Thymus (tissue), 11 donors: Measurements from ENCODE around the gene TATDN2. TPM values are rescaled to one million over a fixed set of nuclear protein-coding genes. Genes with fewer than 3 reads are reported as not detected.

Source experiments
- DNase-seq, 9 donors: peaks; one replicate each; pipeline ENCODE4 v3.0.0-alpha.2; 2013; ENCODE audit warnings: low spot score in 9 of 9, low read depth in 6 of 9, missing footprints in 1 of 9
- H3K27ac ChIP-seq, 2 donors: one replicate each; pipeline ENCODE4 v1.5.1; 2013; ENCODE audit warnings: control low read depth in 1 of 2, low read depth in 1 of 2, low read length in 1 of 2, mild to moderate bottlenecking in 1 of 2, moderate library complexity in 1 of 2
- H3K27me3 ChIP-seq, 2 donors: one replicate each; pipeline ENCODE4 v1.5.1; 2013; ENCODE audit warnings: low read length in 1 of 2; ENCODE audit not compliant: control insufficient read depth in 2 of 2, insufficient read depth in 1 of 2
- H3K36me3 ChIP-seq, 2 donors: one replicate each; pipeline ENCODE4 v1.5.1; 2013; ENCODE audit warnings: low read length in 1 of 2, mild to moderate bottlenecking in 1 of 2, moderate library complexity in 1 of 2; ENCODE audit not compliant: control insufficient read depth in 2 of 2, insufficient read depth in 2 of 2
- H3K4me1 ChIP-seq, 2 donors: one replicate each; pipeline ENCODE4 v1.5.1; 2013; ENCODE audit warnings: low read length in 2 of 2; ENCODE audit not compliant: control insufficient read depth in 2 of 2, insufficient read depth in 2 of 2
- H3K4me3 ChIP-seq, 2 donors: one replicate each; pipeline ENCODE4 v1.5.1; 2013; ENCODE audit warnings: low read length in 2 of 2, control low read depth in 1 of 2, mild to moderate bottlenecking in 1 of 2
- H3K9me3 ChIP-seq, 2 donors: one replicate each; pipeline ENCODE4 v1.5.1; 2013; ENCODE audit warnings: low read length in 1 of 2, mild to moderate bottlenecking in 1 of 2; ENCODE audit not compliant: control insufficient read depth in 2 of 2, insufficient read depth in 1 of 2
- WGBS: extraction: QIAGEN DNeasy Blood & Tissue Kit; methylation state at CpG from one replicate; pipeline ENCODE4 v1.1.7; 2013; 5-methylcytosine and 5-hydroxymethylcytosine counted together
- polyA plus RNA-seq: library from polyadenylated mRNA; stranded (reverse); fragments of 200-250 nt; gene quantifications from one replicate; pipeline ENCODE4 v1.2.3, GENCODE V29; 2013
- total RNA-seq: library from RNA; stranded (reverse); fragments of 120-200 nt; gene quantifications from one replicate; pipeline ENCODE4 v1.2.4, GENCODE V29; 2013
- donor health status: healthy.

The TATDN2 gene
- total and polyA plus RNA-seq, 2 donors: 19.2 to 24.4 TPM

DNA sequence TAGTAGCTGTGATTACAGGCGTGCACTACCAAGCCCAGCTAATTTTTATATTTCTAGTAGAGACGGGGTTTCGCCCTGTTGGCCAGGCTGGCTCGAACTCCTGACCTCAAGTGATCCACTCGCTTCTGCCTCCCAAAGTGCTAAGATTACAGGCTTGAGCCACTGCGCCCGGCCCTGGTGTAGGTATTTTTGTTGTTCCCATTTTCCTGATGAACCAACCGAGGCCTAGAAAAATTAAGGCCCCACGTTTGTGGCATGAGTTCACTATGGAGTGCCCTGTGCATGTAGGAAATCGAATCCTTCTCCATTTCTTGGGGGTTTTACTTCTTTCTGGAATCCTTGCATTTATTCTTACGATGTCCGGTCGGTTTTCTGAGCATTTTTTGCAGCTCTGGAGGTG, 14.3 kb upstream of the TATDN2 start:
- Histone ChIP-seq H3K4me1 (peaks cover 4 to 9% of the 10 kb centered on the region in 2 donors), H3K27ac (no peak overlapping the region), H3K4me3 (no peak overlapping the region), H3K36me3 (peaks cover 5% of the 10 kb centered on the region in 2 donors), H3K27me3 (no peaks in the 10 kb centered on the region), H3K9me3 (peaks cover 0 to 4% of the 10 kb centered on the region in 2 donors)
- WGBS: 98% methylated on average over 13 of the region's 13 CpGs
- DNase-seq: no peak

DNA sequence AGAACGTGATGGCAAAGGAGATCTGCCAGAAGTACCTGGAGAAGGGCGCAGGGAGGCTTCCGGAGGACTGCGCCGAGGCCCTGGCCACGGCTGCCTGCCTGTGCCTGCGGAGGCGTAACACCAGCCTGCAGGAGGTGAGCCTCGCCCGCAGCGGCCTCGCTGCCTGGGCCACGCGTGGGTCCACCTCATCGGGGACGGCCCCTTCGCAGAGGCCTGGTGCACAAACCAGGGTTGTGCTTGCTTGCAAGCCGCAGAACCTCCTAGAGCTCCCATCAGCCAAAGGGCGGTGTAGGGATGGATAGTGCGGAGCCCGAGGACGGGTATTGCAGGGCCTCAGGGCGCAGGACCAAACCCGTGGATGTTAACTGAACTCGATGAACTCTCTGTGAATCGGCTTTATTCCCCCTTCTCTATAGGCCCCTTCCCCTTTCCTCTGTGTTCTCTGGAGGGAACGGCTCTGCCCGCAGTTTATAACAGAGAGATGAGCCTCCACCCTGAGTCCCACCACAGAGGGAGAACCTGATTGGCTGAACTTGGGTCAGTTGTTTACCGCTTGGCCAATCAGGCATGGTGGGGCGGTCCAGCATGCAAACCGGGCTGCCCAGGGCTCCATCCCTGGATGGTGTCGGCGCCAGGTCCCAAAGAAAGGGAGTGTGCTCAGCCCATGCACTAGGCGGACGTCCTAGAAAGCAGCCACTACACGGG, 13.6 kb upstream of the TATDN2 start:
- H3K4me1 ChIP-seq: peaks cover 4 to 9% of the 10 kb centered on the region in 2 donors
- 97% methylated on average over 36 of the region's 36 CpGs for WGBS
- DNase-seq: no peak
- no peak overlapping the region for H3K4me3 ChIP-seq
- peaks cover 5% of the 10 kb centered on the region in 2 donors for H3K36me3 ChIP-seq
- H3K27ac ChIP-seq: no peak overlapping the region
- no peaks in the 10 kb centered on the region for H3K27me3 ChIP-seq
- peaks cover 0 to 4% of the 10 kb centered on the region in 2 donors for H3K9me3 ChIP-seq

DNA sequence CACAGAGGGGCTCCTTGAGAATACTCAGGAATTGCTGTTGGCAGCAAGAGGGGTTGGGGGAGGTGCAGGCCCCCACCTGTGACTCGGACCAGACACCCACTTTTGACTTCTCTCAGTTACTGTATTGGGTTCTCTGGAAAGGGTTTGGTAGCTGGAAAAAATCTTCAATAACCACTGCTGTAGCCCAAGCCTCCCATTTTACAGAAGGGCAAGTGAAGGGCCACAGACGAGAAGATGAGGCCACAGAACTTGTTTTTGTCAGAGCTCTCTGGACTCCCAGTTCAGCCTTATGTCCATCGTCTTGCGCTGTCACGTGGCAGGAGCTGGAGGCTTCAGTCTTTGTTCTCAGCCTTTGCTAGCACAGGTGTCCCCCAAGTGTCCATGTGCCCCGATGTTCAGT, 12.7 kb upstream of the TATDN2 start:
- no peaks in the 10 kb centered on the region for H3K27me3 ChIP-seq
- H3K27ac ChIP-seq: no peak overlapping the region
- no peak for DNase-seq
- peaks cover 5% of the 10 kb centered on the region in 2 donors for H3K36me3 ChIP-seq
- 98% methylated on average over 6 of the region's 6 CpGs for WGBS
- no peak overlapping the region for H3K4me3 ChIP-seq
- H3K9me3 ChIP-seq: peaks cover 0 to 4% of the 10 kb centered on the region in 2 donors
- H3K4me1 ChIP-seq: peaks cover 4 to 10% of the 10 kb centered on the region in 2 donors

DNA sequence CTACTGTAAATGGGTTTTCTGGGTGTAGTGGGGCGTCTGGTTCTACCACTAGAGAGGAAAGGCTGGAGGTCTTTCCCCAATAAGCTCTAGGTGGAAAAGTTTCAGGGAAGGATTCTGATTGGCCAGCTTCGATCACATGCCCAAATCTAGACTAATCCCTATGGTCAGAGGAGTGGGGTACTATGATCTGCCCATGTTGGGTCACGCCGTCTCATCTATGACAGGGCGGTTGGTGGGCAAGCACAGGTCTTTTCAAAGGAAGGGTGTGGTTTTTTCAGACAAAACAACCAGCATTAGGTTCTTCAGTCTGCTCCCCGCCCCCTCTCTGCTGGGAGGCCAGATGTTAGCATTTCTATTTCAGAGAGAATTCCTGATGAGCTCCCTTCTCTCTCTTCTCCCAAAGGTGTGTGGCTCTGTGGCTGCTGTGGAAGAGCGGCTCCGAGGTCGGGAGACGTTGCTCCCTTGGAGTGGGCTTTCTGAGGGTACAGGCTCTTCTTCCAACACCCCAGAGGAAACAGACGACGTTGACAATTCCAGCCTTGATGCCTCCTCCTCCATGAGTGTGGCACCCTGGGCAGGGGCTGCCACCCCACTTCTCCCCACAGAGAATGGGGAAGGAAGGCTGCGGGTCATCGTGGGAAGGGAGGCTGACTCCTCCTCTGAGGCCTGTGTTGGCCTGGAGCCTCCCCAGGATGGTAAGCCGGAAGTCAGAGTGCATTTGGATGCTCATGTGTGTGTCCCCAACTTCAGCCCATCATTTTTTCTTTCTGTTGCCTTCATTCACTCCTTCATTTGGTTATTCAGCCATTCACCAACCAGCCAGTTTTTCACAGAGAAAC, 9.7 kb upstream of the TATDN2 start:
- Histone ChIP-seq H3K9me3 (peaks cover 0 to 4% of the 10 kb centered on the region in 2 donors), H3K27me3 (no peaks in the 10 kb centered on the region), H3K36me3 (peaks cover 5% of the 10 kb centered on the region in 2 donors), H3K4me1 (peaks cover 24 to 37% of the 10 kb centered on the region in 2 donors), H3K4me3 (no peak overlapping the region), H3K27ac (no peak overlapping the region)
- DNase-seq: no peak
- 88% methylated on average over 15 of the region's 15 CpGs for WGBS

DNA sequence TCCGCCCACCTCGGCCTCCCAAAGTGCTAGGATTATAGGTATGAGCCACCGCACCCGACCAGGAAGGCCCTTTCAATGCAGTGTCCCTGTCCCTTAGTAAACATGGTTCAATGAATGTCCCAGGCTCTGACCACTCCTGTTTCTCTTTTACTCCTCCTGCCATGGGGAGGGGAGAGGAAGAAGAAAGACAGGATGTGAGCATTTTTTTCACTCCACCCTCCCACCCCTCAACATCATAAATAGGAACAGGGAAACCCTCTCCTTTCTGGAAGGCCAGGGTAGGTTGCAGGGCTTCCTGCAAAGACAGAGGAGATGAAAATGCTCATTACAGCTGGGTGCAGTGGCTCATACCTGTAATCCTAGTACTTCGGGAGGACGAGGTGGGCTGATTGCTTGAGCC, 7.5 kb upstream of the TATDN2 start:
- Histone ChIP-seq H3K27me3 (no peaks in the 10 kb centered on the region), H3K4me3 (no peak overlapping the region), H3K27ac (peak overlapping the region in 1 of 2 donors; percentile 17), H3K9me3 (peaks cover 0 to 10% of the 10 kb centered on the region in 2 donors), H3K4me1 (peaks cover 30 to 44% of the 10 kb centered on the region in 2 donors), H3K36me3 (peaks cover 2 to 8% of the 10 kb centered on the region in 2 donors)
- no peak for DNase-seq
- 95% methylated on average over 6 of the region's 6 CpGs for WGBS

DNA sequence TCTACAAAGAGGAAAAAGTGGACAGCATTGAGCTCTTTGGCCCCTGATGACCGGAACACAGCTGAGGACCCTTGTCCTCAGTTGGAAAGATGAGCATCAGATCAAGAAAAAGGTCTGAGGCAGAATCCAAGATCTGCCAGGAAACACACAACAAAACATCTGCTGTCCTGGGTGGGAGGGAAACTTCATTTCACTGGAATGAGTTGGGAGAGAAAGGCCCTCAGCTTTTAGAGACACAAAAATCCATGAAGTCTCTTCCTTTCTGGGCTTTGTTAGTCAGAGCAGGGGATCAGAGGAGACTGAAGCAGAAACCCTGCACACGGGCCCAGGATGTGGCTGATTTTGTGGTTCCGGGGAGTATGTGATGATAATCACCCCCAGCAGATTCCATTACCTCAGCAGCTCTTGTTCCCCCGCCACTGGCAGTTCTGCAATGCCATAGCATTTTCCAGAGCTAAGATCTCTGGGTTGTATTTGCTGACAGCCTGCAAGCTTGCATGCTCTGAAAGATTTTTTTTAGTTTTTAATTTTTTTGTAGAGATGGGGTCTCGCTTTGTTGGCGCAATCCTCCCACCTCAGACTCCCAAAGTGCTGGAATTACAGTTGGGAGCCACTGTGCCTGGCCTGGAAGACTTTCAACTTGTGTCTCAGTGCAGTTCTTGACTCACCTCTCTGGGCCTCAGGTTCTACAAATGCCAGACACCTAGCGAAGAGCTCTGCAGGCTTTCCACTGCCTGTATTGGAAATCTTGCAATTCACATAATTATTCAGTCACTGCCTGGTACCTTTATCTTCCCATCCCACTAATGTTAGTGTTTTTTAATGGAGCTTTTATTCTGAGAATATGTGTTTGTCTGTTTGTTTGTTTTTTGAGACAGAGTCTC, 5.8 kb upstream of the TATDN2 start:
- H3K27ac ChIP-seq: peak overlapping the region; percentile 90 to 92
- H3K36me3 ChIP-seq: peaks cover 2 to 8% of the 10 kb centered on the region in 2 donors
- peak; percentile 61 to 95 (median 83) for DNase-seq

DNA sequence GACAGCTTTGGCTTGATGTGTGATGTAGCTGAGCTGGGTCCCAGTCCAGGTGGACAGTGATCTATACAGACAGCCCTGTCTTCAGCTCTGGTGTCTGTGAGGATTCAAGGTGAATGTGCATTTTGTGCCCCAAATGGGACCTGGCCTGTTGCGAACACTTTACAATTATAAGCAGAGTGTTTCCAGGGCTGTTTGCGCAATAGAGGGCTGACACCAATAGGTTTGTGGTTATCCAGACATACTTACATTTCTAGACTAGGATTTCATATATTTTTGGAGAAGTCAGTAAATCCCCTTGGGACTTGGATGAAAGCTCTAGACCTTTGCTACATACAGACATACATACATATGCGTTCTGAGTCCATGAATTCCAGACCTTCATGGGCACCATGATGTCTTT, 4.2 kb upstream of the TATDN2 start:
- H3K4me3 ChIP-seq: no peak overlapping the region
- no peaks in the 10 kb centered on the region for H3K27me3 ChIP-seq
- no peak for DNase-seq
- peak overlapping the region; percentile 1 to 42 for H3K27ac ChIP-seq
- peaks cover 0 to 3% of the 10 kb centered on the region in 2 donors for H3K36me3 ChIP-seq
- 97% methylated on average over 3 of the region's 3 CpGs for WGBS
- peaks cover 31 to 47% of the 10 kb centered on the region in 2 donors for H3K4me1 ChIP-seq
- peaks cover 0 to 22% of the 10 kb centered on the region in 2 donors for H3K9me3 ChIP-seq

More for the DNA sequence above, 5.8 kb upstream of the TATDN2 start:
- WGBS: 44% methylated on average over 7 of the region's 7 CpGs
- peaks cover 30 to 46% of the 10 kb centered on the region in 2 donors for H3K4me1 ChIP-seq
- no peak overlapping the region for H3K4me3 ChIP-seq
- no peaks in the 10 kb centered on the region for H3K27me3 ChIP-seq
- H3K9me3 ChIP-seq: peaks cover 0 to 21% of the 10 kb centered on the region in 2 donors

DNA sequence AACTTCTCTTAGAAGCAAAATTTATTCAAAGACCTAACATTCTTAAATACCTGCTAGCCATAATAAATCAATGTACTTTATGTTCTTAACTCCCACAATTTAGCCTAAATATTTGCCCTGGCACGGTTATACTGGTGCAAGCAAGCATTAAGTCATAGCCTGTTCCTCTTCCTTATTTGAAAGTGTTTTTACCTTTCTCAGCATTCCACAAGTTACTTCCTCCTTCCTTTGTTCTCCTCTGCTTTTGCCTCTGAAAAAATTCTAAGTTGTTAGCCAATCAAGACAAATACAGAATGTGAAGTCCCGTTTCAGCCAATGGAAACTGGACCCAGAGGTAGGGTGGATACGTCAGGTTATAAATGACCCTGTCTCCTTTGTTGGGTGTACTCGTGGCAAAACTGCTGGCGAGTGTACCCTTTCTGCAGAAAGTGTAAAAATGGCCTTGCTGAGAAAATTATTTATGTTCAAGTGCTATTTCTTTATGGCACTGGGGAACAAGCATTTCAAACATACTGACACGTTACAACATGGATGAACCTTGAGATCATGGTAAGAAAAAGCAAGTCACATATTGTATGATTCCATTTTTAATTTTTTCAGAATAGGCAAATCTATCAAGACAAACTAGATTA, 3.1 kb upstream of the TATDN2 start:
- DNase-seq: no peak
- no peak overlapping the region for H3K27ac ChIP-seq
- WGBS: 97% methylated on average over 6 of the region's 6 CpGs
- peaks cover 38 to 57% of the 10 kb centered on the region in 2 donors for H3K4me1 ChIP-seq
- peaks cover under 1 to 3% of the 10 kb centered on the region in 2 donors for H3K36me3 ChIP-seq
- no peak overlapping the region for H3K4me3 ChIP-seq
- no peaks in the 10 kb centered on the region for H3K27me3 ChIP-seq
- H3K9me3 ChIP-seq: peaks cover 0 to 22% of the 10 kb centered on the region in 2 donors
